ENCODE measurements around the gene TPK1. TPM values are rescaled to one million over a fixed set of nuclear protein-coding genes. Genes with fewer than 3 reads are reported as not detected.
A peak's percentile ranks its signal among the peaks of the same experiment; 100 is the strongest.

TPK1 gene
- total RNA-seq, 2 donors from 2014 or later, result 4.5 to 5.1 TPM

- Histone ChIP-seq H3K27me3 (replicated peaks; ENCODE audit: insufficient read depth) (no peaks in the 10 kb centered on the region), H3K4me3 (no peak overlapping the region), H3K36me3 (no peaks in the 10 kb centered on the region), H3K9me3 (no peaks in the 10 kb centered on the region), H3K4me1 (replicated peaks) (no peaks in the 10 kb centered on the region), H3K27ac (no peak overlapping the region)
- WGBS, result 71% methylated on average over 5 of the region's 5 CpGs
- no peak for DNase-seq (ENCODE audit: low spot score)
- TF ChIP-seq CTCF (IDR thresholded peaks at IDR 0.05), result no peak
- TF ChIP-seq POLR2AphosphoS5 (IDR thresholded peaks at IDR 0.05), result no peak
- TF ChIP-seq POLR2A (IDR thresholded peaks at IDR 0.05), result no peak
- intact Hi-C loops (cut with DNase I), result no loop called here
Measured at GRCh38 chr7:144455040-144455404, 380.8 kb downstream of the TPK1 start.

- no peak overlapping the region for H3K27ac ChIP-seq
Measured at GRCh38 chr7:144454256-144455039, 381.4 kb downstream of the TPK1 start.

GRCh38 chr7:144452064-144452463 is 383.8 kb downstream of the TPK1 start:
- H3K36me3 ChIP-seq, result no peaks in the 10 kb centered on the region
- 53% methylated on average over 5 of the region's 5 CpGs for WGBS
- no peaks in the 10 kb centered on the region for H3K27me3 ChIP-seq (replicated peaks; ENCODE audit: insufficient read depth)
- H3K27ac ChIP-seq, result peak overlapping the region; percentile 62 to 70
- no peak overlapping the region for H3K4me3 ChIP-seq
- intact Hi-C loops (cut with DNase I), result no loop called here
- DNase-seq (ENCODE audit: low spot score), result peak; percentile 10
- TF ChIP-seq POLR2AphosphoS5 (IDR thresholded peaks at IDR 0.05) (peak; percentile 70), POLR2A (IDR thresholded peaks at IDR 0.05) (no peak), CTCF (IDR thresholded peaks at IDR 0.05) (no peak)
- no peaks in the 10 kb centered on the region for H3K4me1 ChIP-seq (replicated peaks)
- no peaks in the 10 kb centered on the region for H3K9me3 ChIP-seq

More at GRCh38 chr7:144454256-144455039, 381.4 kb downstream of the TPK1 start:
- intact Hi-C loops (cut with DNase I), result no loop called here
- 91% methylated on average over 3 of the region's 3 CpGs for WGBS
- H3K4me3 ChIP-seq, result no peak overlapping the region
- H3K27me3 ChIP-seq (replicated peaks; ENCODE audit: insufficient read depth), result no peaks in the 10 kb centered on the region
- no peaks in the 10 kb centered on the region for H3K4me1 ChIP-seq (replicated peaks)
- no peaks in the 10 kb centered on the region for H3K36me3 ChIP-seq
- no peak for TF ChIP-seq POLR2AphosphoS5 (IDR thresholded peaks at IDR 0.05)
- no peak for TF ChIP-seq POLR2A (IDR thresholded peaks at IDR 0.05)
- TF ChIP-seq CTCF (IDR thresholded peaks at IDR 0.05), result peak in 2 of 4 experiments; percentile 12 to 20
- no peak for DNase-seq (ENCODE audit: low spot score)
- no peaks in the 10 kb centered on the region for H3K9me3 ChIP-seq

- WGBS, result 100% methylated on average over 1 of the region's 1 CpG
- no peaks in the 10 kb centered on the region for H3K4me1 ChIP-seq (replicated peaks)
Measured at GRCh38 chr7:144445590-144445989, 390.3 kb downstream of the TPK1 start.

More at GRCh38 chr7:144445590-144445989, 390.3 kb downstream of the TPK1 start:
- H3K27ac ChIP-seq, result no peak overlapping the region
- intact Hi-C loops (cut with DNase I), result no loop called here
- DNase-seq (ENCODE audit: low spot score), result no peak
- H3K4me3 ChIP-seq, result no peak overlapping the region
- no peak for TF ChIP-seq POLR2A (IDR thresholded peaks at IDR 0.05)
- TF ChIP-seq POLR2AphosphoS5 (IDR thresholded peaks at IDR 0.05), result no peak
- TF ChIP-seq CTCF (IDR thresholded peaks at IDR 0.05), result no peak
- no peaks in the 10 kb centered on the region for H3K36me3 ChIP-seq
- no peaks in the 10 kb centered on the region for H3K9me3 ChIP-seq
- H3K27me3 ChIP-seq (replicated peaks; ENCODE audit: insufficient read depth), result no peaks in the 10 kb centered on the region
